ENCODE measurements around the gene TMUB2.
A peak's percentile ranks its signal among the peaks of the same experiment; 100 is the strongest.

The TMUB2 gene

GRCh38 chr17:44216173-44216572, 29.4 kb downstream of the TMUB2 start:
- no peak for DNase-seq (ENCODE audit: insufficient read length, low spot score)
- FAIRE-seq, result peak; percentile 90
- TF ChIP-seq POLR2A (IDR thresholded peaks at IDR 0.05; ENCODE audit: low read depth, low read length) (no peak), TAF1 (IDR thresholded peaks at IDR 0.05; ENCODE audit: low read depth, low read length) (0 out of 2 replicates have a peak, but pooled peaks have one; percentile 7), SPI1 (IDR thresholded peaks at IDR 0.05; ENCODE audit: low read depth, low read length) (peak; percentile 83), POLR2AphosphoS5 (IDR thresholded peaks at IDR 0.05; ENCODE audit: low read depth, low read length) (no peak), POU2F2 (IDR thresholded peaks at IDR 0.05; ENCODE audit: low read depth, low read length) (peak; percentile 79; the same call in 1 of the 2 replicates), PAX5 (IDR thresholded peaks at IDR 0.05; ENCODE audit: insufficient read depth, low read length, severe bottlenecking) (peak; percentile 74)

DNA sequence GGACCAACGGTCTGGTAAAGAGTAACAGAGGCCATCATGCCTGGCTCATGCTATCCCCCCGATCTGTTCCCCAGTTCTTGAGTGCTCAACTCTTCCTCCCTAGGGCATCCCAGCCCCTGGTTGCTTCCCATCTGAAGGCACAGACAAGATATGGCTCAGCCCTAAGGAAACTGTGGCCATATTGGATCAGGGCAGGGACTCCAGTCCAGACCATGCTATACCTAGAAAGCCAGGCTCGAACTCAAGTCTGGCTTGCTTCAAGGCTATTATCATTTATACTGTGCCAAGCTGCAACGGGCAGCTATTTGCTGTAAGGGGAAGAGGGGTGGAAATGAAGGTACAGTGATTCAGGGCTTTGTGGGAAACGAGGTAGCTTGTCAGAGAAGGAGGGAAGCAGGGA, 29.9 kb downstream of the TMUB2 start:
- TF ChIP-seq POLR2A (IDR thresholded peaks at IDR 0.05; ENCODE audit: low read depth, low read length), result no peak
- TF ChIP-seq SPI1 (IDR thresholded peaks at IDR 0.05; ENCODE audit: low read depth, low read length), result no peak
- FAIRE-seq (no peak), DNase-seq (ENCODE audit: insufficient read length, low spot score) (no peak)

- DNase-seq (ENCODE audit: insufficient read length, low spot score) (no peak), FAIRE-seq (no peak)
- TF ChIP-seq PAX5 (IDR thresholded peaks at IDR 0.05; ENCODE audit: insufficient read depth, low read length, severe bottlenecking), result no peak
- no peak for TF ChIP-seq TAF1 (IDR thresholded peaks at IDR 0.05; ENCODE audit: low read depth, low read length)
- TF ChIP-seq SPI1 (IDR thresholded peaks at IDR 0.05; ENCODE audit: low read depth, low read length), result no peak
- TF ChIP-seq POU2F2 (IDR thresholded peaks at IDR 0.05; ENCODE audit: low read depth, low read length), result no peak
- TF ChIP-seq POLR2AphosphoS5 (IDR thresholded peaks at IDR 0.05; ENCODE audit: low read depth, low read length), result no peak
- TF ChIP-seq POLR2A (IDR thresholded peaks at IDR 0.05; ENCODE audit: low read depth, low read length), result no peak
Observed at GRCh38 chr17:44217738-44218343, 31.1 kb downstream of the TMUB2 start.

DNA sequence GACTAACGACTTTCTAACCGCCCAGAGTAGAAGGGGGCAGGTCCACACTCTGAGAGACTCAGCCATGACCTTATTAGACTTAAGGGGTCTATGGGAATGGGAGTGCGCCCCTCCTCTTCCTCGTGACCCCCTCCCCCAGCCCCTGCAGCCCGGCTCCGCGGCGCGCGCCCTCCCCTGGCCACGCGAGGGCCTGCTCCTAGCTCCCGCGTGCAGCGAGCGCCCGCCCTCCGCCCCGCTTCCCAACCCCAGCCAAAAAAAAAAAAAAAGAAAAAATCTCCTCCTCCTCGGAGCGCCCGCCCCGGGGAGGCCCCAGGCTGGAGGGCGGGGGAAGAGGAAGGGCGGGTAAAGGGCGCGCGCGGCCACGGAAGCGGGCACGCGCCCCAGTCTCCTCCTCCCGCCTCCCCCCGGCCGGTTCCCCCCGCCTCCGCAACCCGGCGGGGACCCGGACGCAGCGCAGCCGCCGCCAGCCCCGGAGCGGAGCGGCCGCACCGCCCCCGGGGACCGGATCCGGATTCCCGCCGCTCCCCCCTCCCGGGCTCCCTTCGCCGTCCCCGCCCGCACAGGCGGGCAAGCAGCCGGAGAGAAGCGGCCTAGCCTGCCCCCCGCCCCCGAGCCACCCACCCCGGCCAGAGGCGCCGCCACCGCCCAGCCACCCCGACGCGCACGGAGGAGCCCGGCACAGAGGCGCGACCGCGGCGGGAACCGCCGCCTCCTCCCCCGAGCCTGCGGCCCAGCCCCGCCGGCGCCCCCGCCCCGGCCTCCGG, 31.8 kb downstream of the TMUB2 start:
- FAIRE-seq (peak; percentile 58), DNase-seq (ENCODE audit: insufficient read length, low spot score) (peak; percentile 80)
- peak; percentile 1 for TF ChIP-seq PAX5 (IDR thresholded peaks at IDR 0.05; ENCODE audit: insufficient read depth, low read length, severe bottlenecking)
- TF ChIP-seq POLR2AphosphoS5 (IDR thresholded peaks at IDR 0.05; ENCODE audit: low read depth, low read length), result no peak
- TF ChIP-seq TAF1 (IDR thresholded peaks at IDR 0.05; ENCODE audit: low read depth, low read length), result no peak
- TF ChIP-seq POLR2A (IDR thresholded peaks at IDR 0.05; ENCODE audit: low read depth, low read length), result no peak
- no peak for TF ChIP-seq POU2F2 (IDR thresholded peaks at IDR 0.05; ENCODE audit: low read depth, low read length)

DNA sequence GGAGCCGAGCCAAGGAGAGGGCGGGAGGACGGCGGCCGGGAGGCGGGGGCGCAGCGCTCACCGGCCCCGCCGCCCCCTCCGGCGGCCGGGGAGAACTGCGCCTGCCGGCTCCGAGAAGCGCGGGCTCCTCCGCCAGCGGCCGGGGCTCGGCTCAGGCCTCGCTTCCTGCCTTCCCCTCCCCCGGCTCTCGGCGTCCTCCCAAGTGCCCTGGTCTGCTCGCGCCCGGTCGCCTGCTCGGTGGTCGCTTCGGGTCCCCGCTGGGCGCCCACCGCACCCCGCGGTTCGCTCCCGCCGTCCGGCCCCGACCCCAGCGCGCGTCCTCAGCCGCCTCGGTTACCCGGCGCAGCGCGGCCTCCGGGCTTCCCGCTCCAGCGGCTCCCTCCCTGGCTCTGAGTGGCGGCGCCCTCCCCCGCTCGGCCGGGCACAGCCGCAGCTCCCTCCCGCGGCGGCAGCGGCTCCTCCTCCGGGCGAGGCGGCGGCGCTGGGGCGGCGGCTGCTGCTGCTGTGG, 32.4 kb downstream of the TMUB2 start:
- TF ChIP-seq TAF1 (IDR thresholded peaks at IDR 0.05; ENCODE audit: low read depth, low read length) (peak; percentile 26; the same call in 1 of the 2 replicates), POU2F2 (IDR thresholded peaks at IDR 0.05; ENCODE audit: low read depth, low read length) (no peak), POLR2AphosphoS5 (IDR thresholded peaks at IDR 0.05; ENCODE audit: low read depth, low read length) (peak; percentile 71), POLR2A (IDR thresholded peaks at IDR 0.05; ENCODE audit: low read depth, low read length) (peak; percentile 68), SPI1 (IDR thresholded peaks at IDR 0.05; ENCODE audit: low read depth, low read length) (no peak), PAX5 (IDR thresholded peaks at IDR 0.05; ENCODE audit: insufficient read depth, low read length, severe bottlenecking) (no peak)
- FAIRE-seq, result no peak
- peak; percentile 66 for DNase-seq (ENCODE audit: insufficient read length, low spot score)

- FAIRE-seq (no peak), DNase-seq (ENCODE audit: insufficient read length, low spot score) (no peak)
- no peak for TF ChIP-seq TAF1 (IDR thresholded peaks at IDR 0.05; ENCODE audit: low read depth, low read length)
- no peak for TF ChIP-seq PAX5 (IDR thresholded peaks at IDR 0.05; ENCODE audit: insufficient read depth, low read length, severe bottlenecking)
- TF ChIP-seq POU2F2 (IDR thresholded peaks at IDR 0.05; ENCODE audit: low read depth, low read length), result no peak
- TF ChIP-seq POLR2A (IDR thresholded peaks at IDR 0.05; ENCODE audit: low read depth, low read length), result no peak
- no peak for TF ChIP-seq SPI1 (IDR thresholded peaks at IDR 0.05; ENCODE audit: low read depth, low read length)
- no peak for TF ChIP-seq POLR2AphosphoS5 (IDR thresholded peaks at IDR 0.05; ENCODE audit: low read depth, low read length)
Observed at GRCh38 chr17:44219616-44220212, 32.9 kb downstream of the TMUB2 start, which contains the start of gene UBTF. UBTF (minus strand) TSS chr17:44219675; CDS start chr17:44218229, 1,446 bp downstream.

DNA sequence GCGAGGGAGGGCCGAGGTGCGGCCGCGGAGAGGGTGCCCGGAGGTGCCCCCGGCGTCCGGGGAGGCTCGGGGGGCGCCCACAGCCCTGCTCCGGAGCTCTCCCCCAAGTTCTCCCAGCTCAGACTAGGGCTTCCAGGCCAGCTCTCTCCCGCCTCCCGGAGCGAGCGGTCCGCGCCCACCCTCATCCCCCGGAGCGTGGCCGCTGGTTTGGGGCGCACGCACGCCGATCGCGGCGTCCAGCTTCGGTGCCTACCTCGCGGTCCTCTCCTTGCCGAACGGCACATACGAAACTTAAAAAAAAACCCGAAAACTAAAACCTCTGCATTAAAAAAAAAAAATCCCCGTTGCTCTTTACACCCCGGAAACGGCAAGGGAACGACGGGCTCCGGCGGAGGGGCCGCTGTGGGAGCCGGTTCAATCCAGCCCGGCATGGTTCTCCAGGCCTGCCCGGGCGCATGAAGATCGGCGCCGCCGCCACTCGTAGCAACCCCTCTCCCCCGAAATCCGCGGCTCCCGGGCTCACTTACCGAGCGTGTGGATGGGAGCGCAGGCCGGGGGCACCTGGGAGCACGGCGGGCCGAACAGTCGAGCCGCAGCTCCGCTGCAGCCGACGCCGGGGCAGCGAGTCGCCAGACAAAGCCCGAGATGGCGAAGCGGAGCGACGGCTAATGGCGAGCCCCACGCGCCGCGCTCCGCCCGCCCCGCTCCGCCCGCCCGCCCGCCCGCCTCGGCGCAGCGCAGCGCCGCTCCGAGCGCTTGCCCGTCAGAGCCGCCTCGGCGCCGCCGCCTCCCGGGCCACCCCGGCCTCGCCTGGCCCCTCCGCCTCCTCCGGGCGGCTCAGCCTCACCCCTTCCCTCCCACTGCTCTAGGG, 33.7 kb downstream of the TMUB2 start:
- FAIRE-seq (no peak), DNase-seq (ENCODE audit: insufficient read length, low spot score) (no peak)
- no peak for TF ChIP-seq TAF1 (IDR thresholded peaks at IDR 0.05; ENCODE audit: low read depth, low read length)
- 0 out of 2 replicates have a peak, but pooled peaks have one; percentile 37 for TF ChIP-seq POLR2AphosphoS5 (IDR thresholded peaks at IDR 0.05; ENCODE audit: low read depth, low read length)
- TF ChIP-seq SPI1 (IDR thresholded peaks at IDR 0.05; ENCODE audit: low read depth, low read length), result no peak
- no peak; the same call in 1 of the 2 replicates for TF ChIP-seq POLR2A (IDR thresholded peaks at IDR 0.05; ENCODE audit: low read depth, low read length)

DNA sequence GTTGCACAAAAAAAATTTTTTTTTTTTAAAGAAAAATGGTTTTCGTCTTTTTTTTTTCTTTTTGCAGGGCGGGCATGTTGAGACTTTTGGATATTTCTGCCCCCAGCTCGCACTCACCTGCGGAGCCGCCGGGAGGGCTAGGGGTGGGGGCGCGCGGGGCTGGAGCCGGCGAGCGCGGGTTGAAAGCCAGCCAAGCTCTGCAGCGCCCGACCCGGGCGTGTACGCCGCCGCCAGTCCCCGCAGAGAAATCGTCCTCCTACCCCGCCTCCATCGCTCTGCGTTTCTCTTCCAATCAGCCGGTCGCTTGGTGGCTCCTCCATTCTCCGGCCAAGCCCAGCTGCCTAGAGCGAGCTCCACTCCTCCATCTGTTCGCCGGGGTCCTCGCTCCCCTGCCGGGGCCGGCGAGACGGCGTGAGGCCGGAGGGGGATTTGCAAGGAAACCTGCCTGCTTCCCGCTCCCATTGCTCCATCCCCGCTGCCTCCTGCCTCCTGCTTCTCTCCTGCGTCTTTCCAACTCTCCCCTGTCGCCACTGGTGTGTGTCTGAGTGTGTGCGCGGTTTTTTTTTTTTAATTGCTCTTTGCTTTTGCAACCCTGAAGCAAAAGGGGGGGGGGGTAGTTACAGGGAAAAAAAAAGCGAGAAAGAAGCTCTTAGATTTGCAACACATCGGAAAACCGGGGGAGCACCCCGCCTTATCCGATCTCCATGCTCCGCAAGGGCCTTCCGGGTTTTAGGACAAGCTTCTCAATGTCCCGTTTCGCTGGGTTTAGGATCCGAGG, 34.5 kb downstream of the TMUB2 start:
- peak; percentile 66 for DNase-seq (ENCODE audit: insufficient read length, low spot score)
- peak; percentile 25; the same call in 1 of the 2 replicates for TF ChIP-seq POU2F2 (IDR thresholded peaks at IDR 0.05; ENCODE audit: low read depth, low read length)
- no peak for TF ChIP-seq SPI1 (IDR thresholded peaks at IDR 0.05; ENCODE audit: low read depth, low read length)
- peak; percentile 58; the same call in 1 of the 2 replicates for TF ChIP-seq TAF1 (IDR thresholded peaks at IDR 0.05; ENCODE audit: low read depth, low read length)
- TF ChIP-seq POLR2AphosphoS5 (IDR thresholded peaks at IDR 0.05; ENCODE audit: low read depth, low read length), result peak; percentile 56; the same call in 1 of the 2 replicates
- no peak for TF ChIP-seq PAX5 (IDR thresholded peaks at IDR 0.05; ENCODE audit: insufficient read depth, low read length, severe bottlenecking)
- peak; percentile 58 for TF ChIP-seq POLR2A (IDR thresholded peaks at IDR 0.05; ENCODE audit: low read depth, low read length)
- FAIRE-seq, result peak; percentile 66

Data from GM12891 (cell line).